ENCODE measurements around the gene TMEM126A.

- TF ChIP-seq, protein P1, sequence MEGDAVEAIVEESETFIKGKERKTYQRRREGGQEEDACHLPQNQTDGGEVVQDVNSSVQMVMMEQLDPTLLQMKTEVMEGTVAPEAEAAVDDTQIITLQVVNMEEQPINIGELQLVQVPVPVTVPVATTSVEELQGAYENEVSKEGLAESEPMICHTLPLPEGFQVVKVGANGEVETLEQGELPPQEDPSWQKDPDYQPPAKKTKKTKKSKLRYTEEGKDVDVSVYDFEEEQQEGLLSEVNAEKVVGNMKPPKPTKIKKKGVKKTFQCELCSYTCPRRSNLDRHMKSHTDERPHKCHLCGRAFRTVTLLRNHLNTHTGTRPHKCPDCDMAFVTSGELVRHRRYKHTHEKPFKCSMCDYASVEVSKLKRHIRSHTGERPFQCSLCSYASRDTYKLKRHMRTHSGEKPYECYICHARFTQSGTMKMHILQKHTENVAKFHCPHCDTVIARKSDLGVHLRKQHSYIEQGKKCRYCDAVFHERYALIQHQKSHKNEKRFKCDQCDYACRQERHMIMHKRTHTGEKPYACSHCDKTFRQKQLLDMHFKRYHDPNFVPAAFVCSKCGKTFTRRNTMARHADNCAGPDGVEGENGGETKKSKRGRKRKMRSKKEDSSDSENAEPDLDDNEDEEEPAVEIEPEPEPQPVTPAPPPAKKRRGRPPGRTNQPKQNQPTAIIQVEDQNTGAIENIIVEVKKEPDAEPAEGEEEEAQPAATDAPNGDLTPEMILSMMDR (IDR thresholded peaks at IDR 0.05) = no peak
- TF ChIP-seq SIN3A (IDR thresholded peaks at IDR 0.05; ENCODE audit: borderline replicate concordance, insufficient read depth, low read depth, low read length) = no peak
- TF ChIP-seq, protein P2, sequence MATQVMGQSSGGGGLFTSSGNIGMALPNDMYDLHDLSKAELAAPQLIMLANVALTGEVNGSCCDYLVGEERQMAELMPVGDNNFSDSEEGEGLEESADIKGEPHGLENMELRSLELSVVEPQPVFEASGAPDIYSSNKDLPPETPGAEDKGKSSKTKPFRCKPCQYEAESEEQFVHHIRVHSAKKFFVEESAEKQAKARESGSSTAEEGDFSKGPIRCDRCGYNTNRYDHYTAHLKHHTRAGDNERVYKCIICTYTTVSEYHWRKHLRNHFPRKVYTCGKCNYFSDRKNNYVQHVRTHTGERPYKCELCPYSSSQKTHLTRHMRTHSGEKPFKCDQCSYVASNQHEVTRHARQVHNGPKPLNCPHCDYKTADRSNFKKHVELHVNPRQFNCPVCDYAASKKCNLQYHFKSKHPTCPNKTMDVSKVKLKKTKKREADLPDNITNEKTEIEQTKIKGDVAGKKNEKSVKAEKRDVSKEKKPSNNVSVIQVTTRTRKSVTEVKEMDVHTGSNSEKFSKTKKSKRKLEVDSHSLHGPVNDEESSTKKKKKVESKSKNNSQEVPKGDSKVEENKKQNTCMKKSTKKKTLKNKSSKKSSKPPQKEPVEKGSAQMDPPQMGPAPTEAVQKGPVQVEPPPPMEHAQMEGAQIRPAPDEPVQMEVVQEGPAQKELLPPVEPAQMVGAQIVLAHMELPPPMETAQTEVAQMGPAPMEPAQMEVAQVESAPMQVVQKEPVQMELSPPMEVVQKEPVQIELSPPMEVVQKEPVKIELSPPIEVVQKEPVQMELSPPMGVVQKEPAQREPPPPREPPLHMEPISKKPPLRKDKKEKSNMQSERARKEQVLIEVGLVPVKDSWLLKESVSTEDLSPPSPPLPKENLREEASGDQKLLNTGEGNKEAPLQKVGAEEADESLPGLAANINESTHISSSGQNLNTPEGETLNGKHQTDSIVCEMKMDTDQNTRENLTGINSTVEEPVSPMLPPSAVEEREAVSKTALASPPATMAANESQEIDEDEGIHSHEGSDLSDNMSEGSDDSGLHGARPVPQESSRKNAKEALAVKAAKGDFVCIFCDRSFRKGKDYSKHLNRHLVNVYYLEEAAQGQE (IDR thresholded peaks at IDR 0.05; ENCODE audit: insufficient read depth in 1 of 2, low read depth in 2 of 2, low read length in 1 of 2) = no peak
- TF ChIP-seq POLR2AphosphoS5 (IDR thresholded peaks at IDR 0.05; ENCODE audit: low read depth, low read length) = no peak
- no peak for TF ChIP-seq TCF7L2 (IDR thresholded peaks at IDR 0.05; ENCODE audit: low read depth, low read length)
Measured at GRCh38 chr11:85619499-85619898, 28.3 kb upstream of the TMEM126A start.

Measured in Panc1 (cell line).